ENCODE measurements around the gene SRPRA. TPM values are rescaled to one million over a fixed set of nuclear protein-coding genes. Genes with fewer than 3 reads are reported as not detected.

SRPRA gene
- total RNA-seq, 1 donor from 2014 or later: 120 TPM

DNA sequence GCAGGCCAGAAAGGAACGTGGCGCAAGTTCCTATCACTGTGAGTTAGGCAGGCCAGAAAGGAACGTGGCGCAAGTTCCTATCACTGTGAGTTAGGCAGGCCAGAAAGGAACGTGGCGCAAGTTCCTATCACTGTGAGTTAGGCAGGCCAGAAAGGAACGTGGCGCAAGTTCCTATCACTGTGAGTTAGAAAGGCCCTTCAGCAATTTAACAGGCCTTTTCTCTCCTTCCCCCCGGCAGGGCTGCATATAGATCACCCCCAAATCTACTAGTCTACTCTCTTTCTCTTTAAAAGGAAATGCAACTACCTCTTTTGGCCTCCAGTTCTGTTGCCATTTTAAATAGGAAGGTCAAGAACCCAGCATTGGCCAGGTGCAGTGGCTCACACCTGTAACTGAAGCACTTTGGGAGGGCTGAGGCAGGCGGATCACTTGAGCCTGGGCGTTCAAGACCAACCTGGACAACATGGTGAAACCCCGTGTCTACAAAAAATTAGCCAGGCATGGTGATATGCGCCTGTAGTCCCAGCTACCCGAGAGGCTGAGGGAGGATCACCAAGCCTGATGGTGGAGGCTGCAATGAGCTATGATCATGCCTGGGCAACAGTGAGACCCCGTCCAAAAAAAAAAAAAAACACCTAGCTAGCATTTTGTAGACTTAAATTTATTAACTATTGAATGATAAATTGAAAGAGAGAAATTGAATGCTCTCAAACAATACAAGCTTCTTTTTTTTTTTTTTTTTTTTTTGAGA lies 42.2 kb downstream of the SRPRA start:
- Histone ChIP-seq H3K27ac (no peak overlapping the region), H3K4me3 (no peak overlapping the region), H3K4me1 (no peaks in the 10 kb centered on the region), H3K9me3 (no peaks in the 10 kb centered on the region), H3K36me3 (no peaks in the 10 kb centered on the region), H3K27me3 (no peaks in the 10 kb centered on the region)
- DNase-seq (no peak), ATAC-seq (no peak)
- TF ChIP-seq CTCF (IDR thresholded peaks at IDR 0.05): no peak
- intact Hi-C loops (cut with DNase I): no loop called here

- no peak overlapping the region for H3K27ac ChIP-seq
- no peaks in the 10 kb centered on the region for H3K27me3 ChIP-seq
- no peaks in the 10 kb centered on the region for H3K36me3 ChIP-seq
- H3K4me1 ChIP-seq: no peaks in the 10 kb centered on the region
- DNase-seq (no peak), ATAC-seq (no peak)
- no peak overlapping the region for H3K4me3 ChIP-seq
- intact Hi-C loops (cut with DNase I): no loop called here
- no peak for TF ChIP-seq CTCF (IDR thresholded peaks at IDR 0.05)
- H3K9me3 ChIP-seq: no peaks in the 10 kb centered on the region
Measured at GRCh38 chr11:126225295-126225665, 43.4 kb downstream of the SRPRA start.

GRCh38 chr11:126224647-126225294 lies 43.9 kb downstream of the SRPRA start:
- no peak for ATAC-seq
- Histone ChIP-seq H3K36me3 (no peaks in the 10 kb centered on the region), H3K4me3 (no peak overlapping the region), H3K4me1 (peaks cover 3% of the 10 kb centered on the region), H3K9me3 (no peaks in the 10 kb centered on the region), H3K27ac (no peak overlapping the region), H3K27me3 (no peaks in the 10 kb centered on the region)
- no peak for TF ChIP-seq CTCF (IDR thresholded peaks at IDR 0.05)
- intact Hi-C loops (cut with DNase I): no loop called here
- no peak for DNase-seq

GRCh38 chr11:126219547-126219946 lies 49.1 kb downstream of the SRPRA start:
- ATAC-seq: peak; percentile 30
- H3K4me1 ChIP-seq: peaks cover 17% of the 10 kb centered on the region
- intact Hi-C loops (cut with DNase I): no loop called here

DNA sequence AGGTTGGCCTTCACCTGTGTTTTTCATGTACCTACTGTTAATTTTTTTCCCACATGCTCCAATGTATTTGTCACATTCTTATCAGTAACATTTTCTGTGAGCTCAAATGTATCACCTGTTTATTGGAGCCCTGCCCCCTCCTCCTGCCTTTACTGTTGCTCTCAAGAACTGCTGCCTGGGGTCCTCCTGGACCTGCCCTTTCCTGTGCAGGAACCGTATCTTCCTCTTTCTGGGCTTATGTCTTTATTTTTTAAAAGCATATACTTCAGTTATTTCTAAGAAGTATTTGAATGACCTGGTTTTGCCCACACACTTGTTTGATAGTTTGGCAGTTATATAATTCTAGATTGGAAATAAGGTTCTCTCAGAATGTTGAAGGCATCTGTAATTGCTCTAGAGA lies 51.2 kb downstream of the SRPRA start:
- intact Hi-C loops (cut with DNase I): no loop called here
- TF ChIP-seq CTCF (IDR thresholded peaks at IDR 0.05): no peak
- Histone ChIP-seq H3K27ac (no peak overlapping the region), H3K4me1 (peaks cover 17% of the 10 kb centered on the region), H3K4me3 (no peak overlapping the region), H3K27me3 (no peaks in the 10 kb centered on the region), H3K36me3 (no peaks in the 10 kb centered on the region), H3K9me3 (no peaks in the 10 kb centered on the region)
- ATAC-seq: no peak
- no peak for DNase-seq

More at GRCh38 chr11:126219547-126219946, 49.1 kb downstream of the SRPRA start:
- TF ChIP-seq CTCF (IDR thresholded peaks at IDR 0.05): no peak
- Histone ChIP-seq H3K9me3 (no peaks in the 10 kb centered on the region), H3K27ac (no peak overlapping the region), H3K36me3 (no peaks in the 10 kb centered on the region), H3K4me3 (no peak overlapping the region), H3K27me3 (no peaks in the 10 kb centered on the region)
- DNase-seq: no peak

Data from upper lobe of right lung (tissue), 1 donor.